PC-3 (cell line): Measurements from ENCODE around the gene STN1. TPM values are rescaled to one million over a fixed set of nuclear protein-coding genes. Genes with fewer than 3 reads are reported as not detected.

Experiments
- ATAC-seq: fragments of 200-7000 bp; cut with Tn5 transposase; 2 replicates; pipeline ENCODE4 v1.9.1; 2020; ENCODE audit warnings: mild to moderate bottlenecking, moderate library complexity
- BruUV-seq: library from RNA; stranded (reverse); fragments of 400-500 nt; replicated peaks from 2 replicates; lab custom pipeline; 2021; lab: Mats Ljungman, UMichigan
- CTCF ChIA-PET: fragments of 300-600 bp; sonication (Branson Sonifier 250); formaldehyde crosslinking; loops from one replicate; lab custom pipeline; 2022; ENCODE audit warnings: antibody characterized with exemption; lab: Charles Lee
- POLR2A ChIA-PET: fragments of 300-600 bp; sonication (Branson Sonifier 250); formaldehyde crosslinking; loops from one replicate; lab custom pipeline; 2022; ENCODE audit warnings: antibody characterized with exemption; ENCODE audit not compliant: unreplicated experiment; lab: Charles Lee
- DNase-seq: peaks from one replicate; pipeline ENCODE4 v3.0.0-alpha.2; 2015
- H2AFZ ChIP-seq: fragments of 300-600 bp; sonication (generic); 2 replicates; pipeline ENCODE4 v1.6.0; 2016; ENCODE audit warnings: antibody characterized with exemption, low read length
- H3F3A ChIP-seq: fragments of 300-600 bp; sonication (generic); one replicate; pipeline ENCODE4 v1.6.0; 2017; ENCODE audit warnings: antibody characterized with exemption, low read length, control low read depth, mild to moderate bottlenecking; ENCODE audit not compliant: unreplicated experiment
- H3K27ac ChIP-seq: fragments of 300-600 bp; sonication (generic); 2 replicates; pipeline ENCODE4 v1.5.1; 2016; ENCODE audit warnings: mild to moderate bottlenecking, low read length
- H3K27me3 ChIP-seq: fragments of 300-600 bp; sonication (generic); 2 replicates; pipeline ENCODE4 v1.6.1; 2016; ENCODE audit warnings: low read length, mixed read lengths
- H3K36me3 ChIP-seq: fragments of 300-600 bp; sonication (generic); 2 replicates; pipeline ENCODE4 v1.6.1; 2016; ENCODE audit warnings: low read depth, mixed run types, low read length, mixed read lengths
- H3K4me1 ChIP-seq: fragments of 300-600 bp; sonication (generic); 2 replicates; pipeline ENCODE4 v1.5.1; 2016; ENCODE audit warnings: low read length; ENCODE audit not compliant: insufficient read depth
- H3K4me2 ChIP-seq: fragments of 300-600 bp; sonication (generic); 2 replicates; pipeline ENCODE4 v1.6.0; 2016; ENCODE audit warnings: low read length
- H3K4me3 ChIP-seq: fragments of 300-600 bp; sonication (generic); 2 replicates; pipeline ENCODE4 v1.5.1; 2016; ENCODE audit warnings: mild to moderate bottlenecking, low read length, mixed read lengths
- H3K79me2 ChIP-seq: fragments of 300-600 bp; sonication (generic); 2 replicates; pipeline ENCODE4 v1.6.1; 2017; ENCODE audit warnings: low read length, mixed read lengths
- H3K9ac ChIP-seq: fragments of 300-600 bp; sonication (generic); 2 replicates; pipeline ENCODE4 v1.6.0; 2016; ENCODE audit warnings: mild to moderate bottlenecking, low read length
- H3K9me2 ChIP-seq: fragments of 300-600 bp; sonication (generic); replicated peaks from 2 replicates; pipeline ENCODE4 v1.6.1; 2016; ENCODE audit warnings: mixed run types, low read length, mixed read lengths
- H3K9me3 ChIP-seq: fragments of 300-600 bp; sonication (generic); 2 replicates; pipeline ENCODE4 v1.6.1; 2016; ENCODE audit warnings: low read length, mixed read lengths
- H4K20me1 ChIP-seq: fragments of 300-600 bp; sonication (generic); 2 replicates; pipeline ENCODE4 v1.6.1; 2016; ENCODE audit warnings: low read length, mixed read lengths
- EZH2 ChIP-seq: fragments of 300-600 bp; sonication (generic); IDR thresholded peaks from one replicate; pipeline ENCODE4 v1.6.1; 2017; ENCODE audit warnings: antibody characterized with exemption, mild to moderate bottlenecking, low read length; ENCODE audit not compliant: unreplicated experiment
- EZH2phosphoT487 ChIP-seq: fragments of 300-600 bp; sonication (generic); IDR thresholded peaks from 2 replicates; pipeline ENCODE4 v1.6.1; 2018; ENCODE audit warnings: mild to moderate bottlenecking, antibody characterized with exemption, low read length, borderline replicate concordance
- intact Hi-C: fragments of 100-400 bp; cut with micrococcal nuclease; formaldehyde crosslinking; loops from 2 replicates; pipeline ENCODE4 v1.9.0; 2023
- total RNA-seq: library from RNA; depleted of rRNA; stranded (reverse); fragments of >200 nt; gene quantifications from 2 replicates; pipeline ENCODE4 v1.2.3, GENCODE V29; 2014
- TF ChIP-seq, protein P1 (sequence below): fragments of 300-600 bp; sonication (generic); conservative IDR thresholded peaks from 2 replicates; pipeline ENCODE4 v1.5.1; 2017; ENCODE audit warnings: antibody characterized with exemption, low read depth, mild to moderate bottlenecking, low read length

Gene STN1
- total RNA-seq, 1 experiment from 2014 or later: 33.5 TPM

DNA sequence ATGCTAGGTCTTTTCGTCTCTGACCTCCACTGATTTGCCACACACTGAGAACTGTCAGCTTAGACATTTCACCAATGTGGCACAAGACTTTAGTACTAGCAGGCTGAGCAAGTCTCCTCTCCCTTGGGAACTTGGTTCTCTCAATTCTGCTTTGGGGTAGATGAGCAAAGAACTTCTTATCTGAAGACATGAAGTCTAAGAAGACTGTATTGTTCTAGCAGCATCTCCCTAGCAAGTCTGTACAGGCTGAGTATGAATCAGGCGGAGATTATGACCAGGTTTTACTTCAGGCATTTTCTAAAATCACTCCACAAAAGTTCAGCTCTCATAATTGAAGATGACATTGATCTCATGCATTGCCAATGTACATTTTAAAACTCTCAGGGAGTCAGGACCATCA is 23.8 kb upstream of the STN1 start:
- Histone ChIP-seq H3K4me1 (no peaks in the 10 kb centered on the region), H3K36me3 (no peaks in the 10 kb centered on the region), H3K4me3 (no peak overlapping the region), H3F3A (no peaks in the 10 kb centered on the region), H2AFZ (no peak overlapping the region), H3K79me2 (no peaks in the 10 kb centered on the region), H4K20me1 (no peaks in the 10 kb centered on the region), H3K9me3 (no peaks in the 10 kb centered on the region), H3K27ac (no peak overlapping the region), H3K27me3 (no peaks in the 10 kb centered on the region), H3K4me2 (no peak overlapping the region), H3K9ac (no peak overlapping the region), H3K9me2 (no peaks in the 10 kb centered on the region)
- POLR2A ChIA-PET: no interaction called here
- CTCF ChIA-PET: no interaction called here
- TF ChIP-seq EZH2: no peak
- TF ChIP-seq, protein P1, sequence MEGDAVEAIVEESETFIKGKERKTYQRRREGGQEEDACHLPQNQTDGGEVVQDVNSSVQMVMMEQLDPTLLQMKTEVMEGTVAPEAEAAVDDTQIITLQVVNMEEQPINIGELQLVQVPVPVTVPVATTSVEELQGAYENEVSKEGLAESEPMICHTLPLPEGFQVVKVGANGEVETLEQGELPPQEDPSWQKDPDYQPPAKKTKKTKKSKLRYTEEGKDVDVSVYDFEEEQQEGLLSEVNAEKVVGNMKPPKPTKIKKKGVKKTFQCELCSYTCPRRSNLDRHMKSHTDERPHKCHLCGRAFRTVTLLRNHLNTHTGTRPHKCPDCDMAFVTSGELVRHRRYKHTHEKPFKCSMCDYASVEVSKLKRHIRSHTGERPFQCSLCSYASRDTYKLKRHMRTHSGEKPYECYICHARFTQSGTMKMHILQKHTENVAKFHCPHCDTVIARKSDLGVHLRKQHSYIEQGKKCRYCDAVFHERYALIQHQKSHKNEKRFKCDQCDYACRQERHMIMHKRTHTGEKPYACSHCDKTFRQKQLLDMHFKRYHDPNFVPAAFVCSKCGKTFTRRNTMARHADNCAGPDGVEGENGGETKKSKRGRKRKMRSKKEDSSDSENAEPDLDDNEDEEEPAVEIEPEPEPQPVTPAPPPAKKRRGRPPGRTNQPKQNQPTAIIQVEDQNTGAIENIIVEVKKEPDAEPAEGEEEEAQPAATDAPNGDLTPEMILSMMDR: no peak
- no peak for TF ChIP-seq EZH2phosphoT487
- BruUV-seq: no TSS peak
- no peak for ATAC-seq
- no peak for DNase-seq
- intact Hi-C loops: no loop called here

DNA sequence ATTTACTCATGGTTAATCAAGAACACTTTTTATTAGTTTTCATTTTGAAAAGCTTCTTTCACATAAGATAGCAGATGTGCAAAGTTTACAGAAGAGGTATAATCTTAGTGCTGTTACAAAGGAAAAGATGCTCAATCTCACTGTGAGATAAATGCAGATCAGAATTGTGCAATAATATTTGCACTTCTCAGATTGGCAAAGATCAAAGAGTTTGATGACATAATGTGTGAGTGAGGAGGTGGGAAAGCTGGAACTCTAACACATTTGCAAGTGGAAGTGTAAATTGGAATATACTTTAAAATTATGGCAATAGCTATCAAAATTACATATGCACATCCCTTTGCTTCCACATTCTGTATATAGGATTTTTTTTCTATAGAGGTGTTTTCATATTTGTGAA is 21.5 kb upstream of the STN1 start:
- ATAC-seq: no peak
- H3K79me2 ChIP-seq: no peaks in the 10 kb centered on the region
- intact Hi-C loops: no loop called here
- H3F3A ChIP-seq: no peaks in the 10 kb centered on the region
- TF ChIP-seq EZH2phosphoT487 (no peak), EZH2 (no peak)
- TF ChIP-seq, protein P1: no peak
- H3K27ac ChIP-seq: no peak overlapping the region
- H2AFZ ChIP-seq: no peak overlapping the region
- ChIA-PET POLR2A (no interaction called here), CTCF (no interaction called here)
- H3K36me3 ChIP-seq: no peaks in the 10 kb centered on the region
- H3K9ac ChIP-seq: no peak overlapping the region
- no peak for DNase-seq
- no peak overlapping the region for H3K4me3 ChIP-seq
- H3K4me2 ChIP-seq: no peak overlapping the region
- no peaks in the 10 kb centered on the region for H3K9me3 ChIP-seq
- H3K9me2 ChIP-seq: no peaks in the 10 kb centered on the region
- no peaks in the 10 kb centered on the region for H3K4me1 ChIP-seq
- H3K27me3 ChIP-seq: no peaks in the 10 kb centered on the region
- no peaks in the 10 kb centered on the region for H4K20me1 ChIP-seq
- BruUV-seq: no TSS peak

DNA sequence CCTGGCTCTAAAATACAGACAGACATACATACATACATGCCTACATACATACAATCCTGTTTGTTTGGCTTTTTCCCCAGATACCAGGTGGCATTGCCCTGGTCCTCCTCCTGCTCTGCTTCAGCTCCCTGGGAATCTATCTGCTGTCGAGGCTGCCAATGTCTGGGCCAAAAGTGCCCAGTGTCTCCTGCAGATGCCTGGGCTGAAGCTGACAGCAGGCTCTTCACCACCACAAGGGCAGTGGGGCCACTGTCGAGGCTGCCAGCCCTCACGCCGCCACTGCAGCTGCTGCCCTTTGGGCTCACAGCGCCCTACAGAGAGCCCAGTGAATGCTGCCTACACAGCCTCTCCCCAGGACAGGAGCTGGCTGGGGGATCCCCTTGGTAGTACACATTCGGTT is 18.0 kb upstream of the STN1 start:
- CTCF ChIA-PET: interaction anchor here (0.6 kb wide), 1 partner anchor 10 kb away, joined by 3 read pairs; no protein-coding TSS in a partner anchor
- Histone ChIP-seq H3K9me3 (no peaks in the 10 kb centered on the region), H3K4me2 (no peak overlapping the region), H3K4me1 (no peaks in the 10 kb centered on the region), H4K20me1 (no peaks in the 10 kb centered on the region), H3K27ac (no peak overlapping the region), H3K9me2 (no peaks in the 10 kb centered on the region), H2AFZ (no peak overlapping the region), H3K36me3 (no peaks in the 10 kb centered on the region), H3F3A (no peaks in the 10 kb centered on the region), H3K9ac (no peak overlapping the region), H3K79me2 (no peaks in the 10 kb centered on the region), H3K27me3 (no peaks in the 10 kb centered on the region), H3K4me3 (no peak overlapping the region)
- no TSS peak for BruUV-seq
- no peak for DNase-seq
- TF ChIP-seq, protein P1: no peak
- TF ChIP-seq EZH2 (no peak), EZH2phosphoT487 (no peak)
- intact Hi-C loops: no loop called here
- no peak for ATAC-seq
- POLR2A ChIA-PET: no interaction called here
